PC-3 (cell line): ENCODE data around the gene EMP2.

Experiments
- CTCF ChIP-seq: fragments of 300-600 bp; sonication (generic); conservative IDR thresholded peaks from 2 replicates; pipeline ENCODE4 v1.5.1; 2017; ENCODE audit warnings: antibody characterized with exemption, low read depth, mild to moderate bottlenecking, low read length
- EZH2 ChIP-seq: fragments of 300-600 bp; sonication (generic); IDR thresholded peaks from one replicate; pipeline ENCODE4 v1.6.1; 2017; ENCODE audit warnings: antibody characterized with exemption, mild to moderate bottlenecking, low read length; ENCODE audit not compliant: unreplicated experiment
- EZH2phosphoT487 ChIP-seq: fragments of 300-600 bp; sonication (generic); IDR thresholded peaks from 2 replicates; pipeline ENCODE4 v1.6.1; 2018; ENCODE audit warnings: mild to moderate bottlenecking, antibody characterized with exemption, low read length, borderline replicate concordance

- TF ChIP-seq CTCF (no peak), EZH2 (no peak), EZH2phosphoT487 (no peak)
These were observed 94.6 kb downstream of the EMP2 start for GRCh38 chr16:10485698-10486382.
